IMR-90 (cell line): ENCODE data around the gene COX4I1.

Experiments
- RCOR1 ChIP-seq: IDR thresholded peaks from 2 replicates; pipeline ENCODE4 v1.6.1; 2012; ENCODE audit warnings: mild to moderate bottlenecking, low read length, improper control_type of control experiment; ENCODE audit not compliant: insufficient replicate concordance
- USF2 ChIP-seq: fragments of 150-350 bp; IDR thresholded peaks from 2 replicates; pipeline ENCODE4 v1.6.1; 2017; ENCODE audit warnings: mild to moderate bottlenecking, antibody characterized with exemption, low read length, low read depth
- TF ChIP-seq, protein P1 (sequence below): conservative IDR thresholded peaks from 2 replicates; pipeline ENCODE4 v1.5.1; 2012; ENCODE audit warnings: mild to moderate bottlenecking, low read depth, low read length, improper control_type of control experiment

DNA sequence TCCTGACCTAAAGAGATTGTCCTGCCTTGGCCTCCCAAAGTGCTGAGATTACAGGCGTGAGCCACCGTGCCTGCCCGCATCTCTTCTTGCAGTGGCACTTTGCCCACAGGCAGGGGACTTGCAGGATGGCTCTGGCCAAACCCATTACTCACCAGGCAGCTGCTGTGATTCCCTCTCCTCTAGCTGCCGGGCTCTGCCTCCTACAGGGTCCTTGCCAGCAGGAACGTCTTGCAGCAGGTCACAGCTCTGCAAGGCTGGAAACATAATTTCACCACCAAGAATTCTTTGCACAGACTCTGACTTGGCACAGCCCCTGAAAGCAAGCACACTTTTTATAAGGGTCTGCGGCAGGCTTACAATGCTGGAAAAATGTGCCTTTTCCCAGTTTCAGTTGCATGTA, 20.3 kb downstream of the COX4I1 start:
- TF ChIP-seq, protein P1, sequence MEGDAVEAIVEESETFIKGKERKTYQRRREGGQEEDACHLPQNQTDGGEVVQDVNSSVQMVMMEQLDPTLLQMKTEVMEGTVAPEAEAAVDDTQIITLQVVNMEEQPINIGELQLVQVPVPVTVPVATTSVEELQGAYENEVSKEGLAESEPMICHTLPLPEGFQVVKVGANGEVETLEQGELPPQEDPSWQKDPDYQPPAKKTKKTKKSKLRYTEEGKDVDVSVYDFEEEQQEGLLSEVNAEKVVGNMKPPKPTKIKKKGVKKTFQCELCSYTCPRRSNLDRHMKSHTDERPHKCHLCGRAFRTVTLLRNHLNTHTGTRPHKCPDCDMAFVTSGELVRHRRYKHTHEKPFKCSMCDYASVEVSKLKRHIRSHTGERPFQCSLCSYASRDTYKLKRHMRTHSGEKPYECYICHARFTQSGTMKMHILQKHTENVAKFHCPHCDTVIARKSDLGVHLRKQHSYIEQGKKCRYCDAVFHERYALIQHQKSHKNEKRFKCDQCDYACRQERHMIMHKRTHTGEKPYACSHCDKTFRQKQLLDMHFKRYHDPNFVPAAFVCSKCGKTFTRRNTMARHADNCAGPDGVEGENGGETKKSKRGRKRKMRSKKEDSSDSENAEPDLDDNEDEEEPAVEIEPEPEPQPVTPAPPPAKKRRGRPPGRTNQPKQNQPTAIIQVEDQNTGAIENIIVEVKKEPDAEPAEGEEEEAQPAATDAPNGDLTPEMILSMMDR: no peak
- TF ChIP-seq RCOR1 (no peak), USF2 (no peak)
